HCT116 (cell line): Measurements from ENCODE around the gene SYNC. TPM values are rescaled to one million over a fixed set of nuclear protein-coding genes. Genes with fewer than 3 reads are reported as not detected.

Experiments
- ATAC-seq: fragments of 200-7000 bp; cut with Tn5 transposase; 2 replicates; pipeline ENCODE4 v1.9.1; 2020; ENCODE audit warnings: mild to moderate bottlenecking, moderate library complexity
- BruUV-seq: library from RNA; stranded (reverse); fragments of 400-500 nt; replicated peaks from 2 replicates; lab custom pipeline; 2021; lab: Mats Ljungman, UMichigan
- CTCF ChIA-PET: fragments of 300-600 bp; sonication (Branson Sonifier 250); formaldehyde crosslinking; loops from one replicate; lab custom pipeline; 2021; ENCODE audit warnings: antibody characterized with exemption; lab: Charles Lee
- POLR2A ChIA-PET: fragments of 300-600, 350-600 bp; sonication (Branson Sonifier 250); formaldehyde crosslinking; loops from one replicate; lab custom pipeline; 2021; ENCODE audit warnings: antibody characterized with exemption; lab: Charles Lee
- RAD21 ChIA-PET, 2 experiments: fragments of 300-600 bp; sonication (Branson Sonifier 250); formaldehyde crosslinking; loops; one replicate each; lab custom pipeline; 2023; ENCODE audit warnings: low total read pairs in 2 of 2; ENCODE audit not compliant: uncharacterized antibody in 2 of 2, unreplicated experiment in 2 of 2, low non-redundant PET in 1 of 2; lab: Charles Lee
- DNase-seq: peaks from one replicate; pipeline ENCODE4 v3.0.0-alpha.2; 2010; ENCODE audit warnings: low read depth, low spot score
- H2AFZ ChIP-seq: fragments of 200-600 bp; shearing (Covaris generic), sonication (generic); 2 replicates; pipeline ENCODE4 v1.6.1; 2017; ENCODE audit warnings: low read depth, mixed run types, mixed read lengths, antibody characterized with exemption, low read length; ENCODE audit not compliant: poor library complexity, severe bottlenecking
- H3K27ac ChIP-seq: 2 replicates; pipeline ENCODE4 v1.5.1; 2012; ENCODE audit warnings: low read depth, low read length
- H3K27me3 ChIP-seq: fragments of 200-600 bp; sonication (generic); 2 replicates; pipeline ENCODE4 v1.6.1; 2016; ENCODE audit warnings: mixed run types, low read length, mixed read lengths; ENCODE audit not compliant: insufficient read depth
- H3K36me3 ChIP-seq, 2 experiments: fragments of 200-500 bp in 1 of 2; fragments of 200-600 bp in 1 of 2; sonication (Bioruptor generic) in 1 of 2; sonication (generic) in 1 of 2; 2 replicates each; pipeline versions ENCODE4 v1.5.1 to v1.6.1; 2014 to 2016; ENCODE audit warnings: low read length in 2 of 2, inconsistent platforms in 1 of 2, mixed read lengths in 1 of 2, mixed run types in 1 of 2; ENCODE audit not compliant: insufficient read depth in 2 of 2, control insufficient read depth in 1 of 2
- H3K4me1 ChIP-seq, 2 experiments: fragments of 200-600 bp in 1 of 2; sonication (generic) in 1 of 2; 2 replicates each; pipeline versions ENCODE4 v1.5.1 to v1.6.1; 2012 to 2017; ENCODE audit warnings: low read length in 2 of 2, inconsistent platforms in 1 of 2, mild to moderate bottlenecking in 1 of 2, mixed read lengths in 1 of 2, mixed run types in 1 of 2, moderate library complexity in 1 of 2; ENCODE audit not compliant: insufficient read depth in 2 of 2, control insufficient read depth in 1 of 2
- H3K4me2 ChIP-seq: fragments of 200-600 bp; sonication (generic); 2 replicates; pipeline ENCODE4 v1.6.1; 2017; ENCODE audit warnings: mixed run types, low read length, mixed read lengths
- H3K4me3 ChIP-seq, 2 experiments: fragments of 200-600 bp in 1 of 2; sonication (generic) in 1 of 2; replicated peaks in 1 of 2; 2 replicates each; pipeline ENCODE4 v1.5.1; 2011 to 2016; ENCODE audit warnings: low read length in 2 of 2, control low read depth in 1 of 2, low read depth in 1 of 2, mild to moderate bottlenecking in 1 of 2, mixed read lengths in 1 of 2, mixed run types in 1 of 2
- H3K79me2 ChIP-seq: fragments of 200-600 bp; sonication (generic); 2 replicates; pipeline ENCODE4 v1.6.1; 2017; ENCODE audit warnings: mild to moderate bottlenecking, mixed run types, low read length, moderate library complexity, mixed read lengths; ENCODE audit not compliant: insufficient read depth
- H3K9ac ChIP-seq: fragments of 200-600 bp; sonication (generic); 2 replicates; pipeline ENCODE4 v1.6.1; 2016; ENCODE audit warnings: low read length, mixed read lengths
- H3K9me2 ChIP-seq: fragments of 200-600 bp; sonication (generic), shearing (Covaris generic); 2 replicates; pipeline ENCODE4 v1.6.1; 2017; ENCODE audit warnings: mixed run types, mild to moderate bottlenecking, moderate library complexity; ENCODE audit not compliant: insufficient read depth
- H3K9me3 ChIP-seq, 2 experiments: fragments of 200-500 bp in 1 of 2; fragments of 200-600 bp in 1 of 2; sonication (Bioruptor generic) in 1 of 2; sonication (generic) in 1 of 2; 2 replicates each; pipeline ENCODE4 v1.6.1; 2014 to 2017; ENCODE audit warnings: low read length in 2 of 2, mixed read lengths in 2 of 2, inconsistent platforms in 1 of 2, low read depth in 1 of 2, mild to moderate bottlenecking in 1 of 2, mixed run types in 1 of 2, moderate library complexity in 1 of 2; ENCODE audit not compliant: control insufficient read depth in 1 of 2, insufficient read depth in 1 of 2
- H4K20me1 ChIP-seq: fragments of 200-600 bp; sonication (generic), shearing (Covaris generic); 2 replicates; pipeline ENCODE4 v1.6.1; 2017; ENCODE audit warnings: mixed run types, mild to moderate bottlenecking, moderate library complexity; ENCODE audit not compliant: insufficient read depth
- CBX3 ChIP-seq: IDR thresholded peaks from 2 replicates; pipeline ENCODE4 v1.6.1; 2012; ENCODE audit warnings: low read depth
- ELF1 ChIP-seq: IDR thresholded peaks from 2 replicates; pipeline ENCODE4 v1.6.1; 2012; ENCODE audit warnings: low read depth, borderline replicate concordance
- EZH2 ChIP-seq: fragments of 200-600 bp; sonication (generic); IDR thresholded peaks from 2 replicates; pipeline ENCODE4 v1.6.1; 2017; ENCODE audit warnings: antibody characterized with exemption, mixed run types
- EZH2phosphoT487 ChIP-seq: fragments of 200-600 bp; IDR thresholded peaks from 2 replicates; pipeline ENCODE4 v1.6.1; 2018; ENCODE audit warnings: antibody characterized with exemption, borderline replicate concordance
- FOSL1 ChIP-seq: IDR thresholded peaks from 2 replicates; pipeline ENCODE4 v1.6.1; 2012; ENCODE audit warnings: low read depth
- JUND ChIP-seq: IDR thresholded peaks from 2 replicates; pipeline ENCODE4 v1.6.1; 2012
- POLR2A ChIP-seq: IDR thresholded peaks from 2 replicates; pipeline ENCODE4 v1.7.0; 2011; ENCODE audit warnings: borderline replicate concordance; ENCODE audit not compliant: insufficient read depth, insufficient read length; ENCODE audit errors: extremely low read depth
- RAD21 ChIP-seq: IDR thresholded peaks from 2 replicates; pipeline ENCODE4 v1.6.1; 2012; ENCODE audit warnings: low read depth, mild to moderate bottlenecking
- SRF ChIP-seq: IDR thresholded peaks from 2 replicates; pipeline ENCODE4 v1.6.1; 2012; ENCODE audit warnings: low read depth
- ZFX ChIP-seq: fragments of 450-650 bp; IDR thresholded peaks from 2 replicates; pipeline ENCODE4 v1.6.1; 2017
- intact Hi-C: fragments of 100-400 bp; cut with micrococcal nuclease; formaldehyde crosslinking; loops from 2 replicates; pipeline ENCODE4 v1.10.0; 2022
- total RNA-seq: library from RNA; stranded (reverse); gene quantifications from one replicate; pipeline ENCODE4 v1.2.1, GENCODE V29; 2021; ENCODE audit not compliant: unreplicated experiment
- TF ChIP-seq, protein P1 (sequence below): IDR thresholded peaks from 2 replicates; pipeline ENCODE4 v1.6.1; 2011; ENCODE audit warnings: mild to moderate bottlenecking, low read length, moderate library complexity; ENCODE audit not compliant: insufficient replicate concordance; ENCODE audit errors: extremely low read depth
- TF ChIP-seq, protein P2 (sequence below), 3 experiments: fragments of 200-600 bp in 1 of 3; sonication (generic) in 1 of 3; IDR thresholded peaks in 2 of 3; conservative IDR thresholded peaks in 1 of 3; 2 replicates each; pipeline ENCODE4 v1.5.1; 2012 to 2017; ENCODE audit warnings: low read depth in 2 of 3, low read length in 2 of 3, antibody characterized with exemption in 1 of 3, borderline replicate concordance in 1 of 3, control low read depth in 1 of 3, mild to moderate bottlenecking in 1 of 3, mixed read lengths in 1 of 3, mixed run types in 1 of 3, moderate library complexity in 1 of 3; ENCODE audit not compliant: insufficient read depth in 1 of 3
- TF ChIP-seq, protein P3 (sequence below): IDR thresholded peaks from 2 replicates; pipeline ENCODE4 v1.6.1; 2012

The SYNC gene
- total RNA-seq, 1 experiment from 2014 or later = 1.3 TPM

DNA sequence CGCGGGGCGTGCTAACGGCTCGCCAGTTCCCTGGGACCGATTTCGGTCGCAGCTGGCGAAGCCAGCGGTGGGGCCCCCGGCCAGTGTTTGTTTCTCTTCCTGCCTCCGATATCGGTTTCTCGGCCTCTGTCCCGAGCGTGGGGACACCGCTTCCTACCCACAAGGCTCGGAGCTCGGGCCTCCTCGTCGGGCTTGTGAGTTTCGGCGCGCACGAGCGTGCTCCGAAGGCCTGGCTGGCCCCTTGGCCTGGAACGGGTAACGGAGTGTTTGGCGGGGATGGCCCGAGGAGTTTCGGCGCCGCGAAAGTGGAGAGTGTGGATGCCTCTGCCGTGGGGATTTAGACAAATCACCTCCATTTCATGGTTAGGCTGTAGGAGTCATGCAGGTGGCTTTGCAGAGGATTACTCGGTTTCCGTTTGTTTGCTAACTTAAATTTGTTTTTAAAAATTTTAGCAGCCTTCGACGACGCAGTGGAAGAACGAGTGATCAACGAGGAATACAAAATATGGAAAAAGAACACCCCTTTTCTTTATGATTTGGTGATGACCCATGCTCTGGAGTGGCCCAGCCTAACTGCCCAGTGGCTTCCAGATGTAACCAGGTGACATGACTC lies 51.0 kb downstream of the SYNC start:
- peak; percentile 8 for DNase-seq
- Histone ChIP-seq H3K36me3 (peaks cover 17 to 39% of the 10 kb centered on the region in 2 experiments), H4K20me1 (peaks cover 5% of the 10 kb centered on the region; the same call in 1 of the 2 replicates), H2AFZ (no peak overlapping the region), H3K27me3 (no peaks in the 10 kb centered on the region), H3K4me2 (peak overlapping the region; percentile 98), H3K9me3 (no peaks in the 10 kb centered on the region), H3K9me2 (no peaks in the 10 kb centered on the region), H3K4me3 (peak overlapping the region; percentile 80 to 89), H3K27ac (peak overlapping the region; percentile 95), H3K79me2 (peaks cover 93% of the 10 kb centered on the region), H3K4me1 (peaks cover 11 to 25% of the 10 kb centered on the region in 2 experiments; a peak in 3 of 4 replicates), H3K9ac (peak overlapping the region; percentile 99)
- ChIA-PET RAD21 (interaction anchor here in 1 of 2 experiments (1.0 kb wide), 1 partner anchor 131 kb away, joined by 3 read pairs; no protein-coding TSS in a partner anchor), POLR2A (interaction anchor here (0.7 to 1.3 kb wide), 8 partner anchors 9 to 313 kb away, joined by 3 to 8 read pairs (median 3); partner anchors contain the start of gene RNF19B), CTCF (interaction anchor here (0.8 to 1.4 kb wide), 4 partner anchors 42 to 203 kb away, joined by 3 to 6 read pairs (median 4); no protein-coding TSS in a partner anchor)
- BruUV-seq = no TSS peak
- TF ChIP-seq ZFX = peak; percentile 94
- TF ChIP-seq ELF1 = no peak
- peak; percentile 8 for ATAC-seq
- intact Hi-C loops = loop anchor here (5.0 to 10.0 kb wide), 2 partner anchors 111 to 127 kb away; no protein-coding TSS in a partner anchor

DNA sequence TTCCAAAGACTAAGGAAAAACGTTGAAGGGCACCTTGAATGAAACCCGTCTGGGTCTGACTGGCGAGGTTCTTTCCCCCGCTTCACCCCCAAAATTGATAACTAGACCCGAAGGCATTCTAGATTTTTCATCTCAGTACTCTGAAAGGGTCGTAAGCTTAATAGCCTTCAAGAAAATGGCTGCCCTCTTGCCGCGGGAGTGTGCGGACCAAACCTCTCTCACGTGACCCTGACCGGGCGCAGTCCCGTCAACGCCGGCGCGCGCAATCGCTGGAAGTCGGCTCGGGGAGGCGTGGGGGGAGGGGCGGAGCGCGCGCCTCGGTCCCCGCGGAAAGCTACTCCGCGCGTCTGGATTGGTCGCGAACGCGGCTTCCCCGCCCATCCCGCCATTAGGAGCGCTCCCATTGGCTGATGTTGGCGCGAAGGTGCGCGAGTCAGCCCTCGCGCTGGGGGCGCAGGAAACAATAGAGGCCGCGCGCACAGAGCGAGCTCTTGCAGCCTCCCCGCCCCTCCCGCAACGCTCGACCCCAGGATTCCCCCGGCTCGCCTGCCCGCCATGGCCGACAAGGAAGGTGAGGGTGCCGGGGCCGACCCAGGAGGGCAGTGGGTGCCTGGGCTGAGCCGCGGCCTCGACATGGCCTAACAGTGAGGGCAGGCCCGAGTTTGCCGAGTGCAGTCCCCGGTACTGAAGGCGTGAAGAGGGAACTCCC lies 51.7 kb downstream of the SYNC start, which contains the start of gene RBBP4:
Gene RBBP4, plus strand, starts transcription at position 457 of the 709 bp plus-strand sequence. Its CDS starts 99 bp downstream, at position 556.
- intact Hi-C loops = loop anchor here (1.0 to 10.0 kb wide), 3 partner anchors 111 to 202 kb away; no protein-coding TSS in a partner anchor
- peak; percentile 90 for ATAC-seq
- H4K20me1 ChIP-seq = peaks cover 5% of the 10 kb centered on the region; the same call in 1 of the 2 replicates
- no peaks in the 10 kb centered on the region for H3K9me2 ChIP-seq
- no peaks in the 10 kb centered on the region for H3K9me3 ChIP-seq
- H3K4me1 ChIP-seq = peaks cover 11 to 25% of the 10 kb centered on the region in 2 experiments; a peak in 3 of 4 replicates
- peak within 1 kb of the TSS; percentile 89 to 99 for H3K4me3 ChIP-seq
- no peaks in the 10 kb centered on the region for H3K27me3 ChIP-seq
- no TSS peak for BruUV-seq
- H3K36me3 ChIP-seq = peaks cover 16 to 34% of the 10 kb centered on the region in 2 experiments
- peak; percentile 91 for DNase-seq
- CTCF ChIA-PET = interaction anchor here (0.8 to 1.4 kb wide), 4 partner anchors 41 to 202 kb away, joined by 3 to 6 read pairs (median 4); no protein-coding TSS in a partner anchor
- H3K27ac ChIP-seq = peak within 1 kb of the TSS; percentile 95
- peak within 1 kb of the TSS; percentile 99 for H3K9ac ChIP-seq
- H3K79me2 ChIP-seq = peaks cover 93% of the 10 kb centered on the region
- peak within 1 kb of the TSS; percentile 98 for H3K4me2 ChIP-seq
- H2AFZ ChIP-seq = peak within 1 kb of the TSS; percentile 70
- POLR2A ChIA-PET = interaction anchor here (0.7 to 1.3 kb wide), 8 partner anchors 9 to 314 kb away, joined by 3 to 8 read pairs (median 3); partner anchors contain the start of gene RNF19B
- RAD21 ChIA-PET = interaction anchor here (0.5 to 1.0 kb wide), 2 partner anchors 38 to 131 kb away, joined by 3 read pairs; no protein-coding TSS in a partner anchor
- TF ChIP-seq EZH2 = no peak
- TF ChIP-seq ELF1 = no peak
- TF ChIP-seq, protein P1, sequence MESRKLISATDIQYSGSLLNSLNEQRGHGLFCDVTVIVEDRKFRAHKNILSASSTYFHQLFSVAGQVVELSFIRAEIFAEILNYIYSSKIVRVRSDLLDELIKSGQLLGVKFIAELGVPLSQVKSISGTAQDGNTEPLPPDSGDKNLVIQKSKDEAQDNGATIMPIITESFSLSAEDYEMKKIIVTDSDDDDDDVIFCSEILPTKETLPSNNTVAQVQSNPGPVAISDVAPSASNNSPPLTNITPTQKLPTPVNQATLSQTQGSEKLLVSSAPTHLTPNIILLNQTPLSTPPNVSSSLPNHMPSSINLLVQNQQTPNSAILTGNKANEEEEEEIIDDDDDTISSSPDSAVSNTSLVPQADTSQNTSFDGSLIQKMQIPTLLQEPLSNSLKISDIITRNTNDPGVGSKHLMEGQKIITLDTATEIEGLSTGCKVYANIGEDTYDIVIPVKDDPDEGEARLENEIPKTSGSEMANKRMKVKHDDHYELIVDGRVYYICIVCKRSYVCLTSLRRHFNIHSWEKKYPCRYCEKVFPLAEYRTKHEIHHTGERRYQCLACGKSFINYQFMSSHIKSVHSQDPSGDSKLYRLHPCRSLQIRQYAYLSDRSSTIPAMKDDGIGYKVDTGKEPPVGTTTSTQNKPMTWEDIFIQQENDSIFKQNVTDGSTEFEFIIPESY = peak; percentile 73
- no peak for TF ChIP-seq SRF
- no peak; the same call in 1 of the 2 replicates for TF ChIP-seq JUND
- no peak for TF ChIP-seq RAD21
- TF ChIP-seq, protein P2, sequence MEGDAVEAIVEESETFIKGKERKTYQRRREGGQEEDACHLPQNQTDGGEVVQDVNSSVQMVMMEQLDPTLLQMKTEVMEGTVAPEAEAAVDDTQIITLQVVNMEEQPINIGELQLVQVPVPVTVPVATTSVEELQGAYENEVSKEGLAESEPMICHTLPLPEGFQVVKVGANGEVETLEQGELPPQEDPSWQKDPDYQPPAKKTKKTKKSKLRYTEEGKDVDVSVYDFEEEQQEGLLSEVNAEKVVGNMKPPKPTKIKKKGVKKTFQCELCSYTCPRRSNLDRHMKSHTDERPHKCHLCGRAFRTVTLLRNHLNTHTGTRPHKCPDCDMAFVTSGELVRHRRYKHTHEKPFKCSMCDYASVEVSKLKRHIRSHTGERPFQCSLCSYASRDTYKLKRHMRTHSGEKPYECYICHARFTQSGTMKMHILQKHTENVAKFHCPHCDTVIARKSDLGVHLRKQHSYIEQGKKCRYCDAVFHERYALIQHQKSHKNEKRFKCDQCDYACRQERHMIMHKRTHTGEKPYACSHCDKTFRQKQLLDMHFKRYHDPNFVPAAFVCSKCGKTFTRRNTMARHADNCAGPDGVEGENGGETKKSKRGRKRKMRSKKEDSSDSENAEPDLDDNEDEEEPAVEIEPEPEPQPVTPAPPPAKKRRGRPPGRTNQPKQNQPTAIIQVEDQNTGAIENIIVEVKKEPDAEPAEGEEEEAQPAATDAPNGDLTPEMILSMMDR (IDR thresholded peaks at IDR 0.05 in 2 of 3, conservative IDR thresholded peaks at IDR 0.05 in 1 of 3; ENCODE audit: borderline replicate concordance in 1 of 3, insufficient read depth in 1 of 3, low read depth in 2 of 3, low read length in 2 of 3) = no peak
- no peak for TF ChIP-seq FOSL1
- TF ChIP-seq, protein P3, sequence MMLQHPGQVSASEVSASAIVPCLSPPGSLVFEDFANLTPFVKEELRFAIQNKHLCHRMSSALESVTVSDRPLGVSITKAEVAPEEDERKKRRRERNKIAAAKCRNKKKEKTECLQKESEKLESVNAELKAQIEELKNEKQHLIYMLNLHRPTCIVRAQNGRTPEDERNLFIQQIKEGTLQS = no peak
- no peak; the same call in 1 of the 2 replicates for TF ChIP-seq CBX3
- TF ChIP-seq POLR2A = peak; percentile 14
- TF ChIP-seq EZH2phosphoT487 = no peak
